Endothelial cell of umbilical vein (primary cell): Measurements from ENCODE around the gene FARP1.

ENCODE experiments used
- CTCF ChIP-seq, 2 donors: IDR thresholded peaks; 1 replicate in 1 of 2; 2 replicates in 1 of 2; pipeline ENCODE4 v1.5.1; 2011; ENCODE audit warnings: low read length in 2 of 2, mild to moderate bottlenecking in 2 of 2, moderate library complexity in 2 of 2, control low read depth in 1 of 2, inconsistent platforms in 1 of 2, low read depth in 1 of 2; ENCODE audit not compliant: insufficient read depth in 1 of 2; ENCODE audit errors: extremely low read depth in 1 of 2
- EZH2 ChIP-seq: IDR thresholded peaks from 2 replicates; pipeline ENCODE4 v1.6.1; 2012; ENCODE audit warnings: borderline replicate concordance, low read depth, mild to moderate bottlenecking, moderate library complexity, low read length, inconsistent platforms; ENCODE audit not compliant: severe bottlenecking
- GATA2 ChIP-seq: IDR thresholded peaks from 2 replicates; pipeline ENCODE4 v1.7.0; 2011; ENCODE audit warnings: low read depth, mild to moderate bottlenecking, moderate library complexity, mixed read lengths, low read length; ENCODE audit not compliant: insufficient read length, insufficient read depth
- MAX ChIP-seq: IDR thresholded peaks from 2 replicates; pipeline ENCODE4 v1.6.1; 2011; ENCODE audit not compliant: insufficient read depth, insufficient read length
- MYC ChIP-seq: IDR thresholded peaks from one replicate; pipeline ENCODE4 v1.6.1; 2011; ENCODE audit warnings: mild to moderate bottlenecking, low read depth, low read length
- POLR2A ChIP-seq: IDR thresholded peaks from 2 replicates; pipeline ENCODE4 v1.6.1; 2012; ENCODE audit warnings: low read depth, mild to moderate bottlenecking, control low read depth, low read length
- POLR2AphosphoS5 ChIP-seq: IDR thresholded peaks from 2 replicates; pipeline ENCODE4 v1.6.1; 2012; ENCODE audit warnings: low read depth, mild to moderate bottlenecking, control low read depth, low read length, moderate library complexity; ENCODE audit not compliant: insufficient read depth

GRCh38 chr13:98129059-98129746, 13.7 kb upstream of the FARP1 start:
- TF ChIP-seq CTCF (IDR thresholded peaks at IDR 0.05; ENCODE audit: extremely low read depth in 1 of 2, insufficient read depth in 1 of 2, low read depth in 1 of 2, low read length in 2 of 2) (no peak), POLR2A (no peak), GATA2 (no peak), POLR2AphosphoS5 (no peak), MAX (no peak), EZH2 (no peak), MYC (no peak)
